SK-MEL-5 (cell line): ENCODE data around the gene SPTLC2. TPM values are rescaled to one million over a fixed set of nuclear protein-coding genes. Genes with fewer than 3 reads are reported as not detected.

Source experiments
- DNase-seq: peaks from one replicate; pipeline ENCODE4 v3.0.0-alpha.2; 2016; ENCODE audit warnings: low read depth, low spot score
- in situ Hi-C: cut with HindIII; loops from 2 replicates; pipeline ENCODE4 v1.10.0; 2016; ENCODE audit warnings: low sequenced_read_pairs, high pct_unique_total_duplicates, low pct_unique_long_range_greater_than_20kb
- total RNA-seq: library from RNA; depleted of rRNA; stranded (reverse); fragments of >200 nt; shearing (Covaris generic); gene quantifications from 2 replicates; pipeline ENCODE4 v1.2.3, GENCODE V29; 2014

Gene SPTLC2
- total RNA-seq, 1 experiment from 2014 or later, result 16.6 TPM

GRCh38 chr14:77502109-77502782 lies 114.2 kb downstream of the SPTLC2 start:
- in situ Hi-C loops, result no loop called here
- DNase-seq, result no peak

GRCh38 chr14:77498984-77499527 lies 117.4 kb downstream of the SPTLC2 start:
- in situ Hi-C loops, result no loop called here
- no peak for DNase-seq

GRCh38 chr14:77498120-77498979 lies 118.1 kb downstream of the SPTLC2 start, which contains the start of gene ISM2:
TSS of gene ISM2 (minus strand) at chr14:77498816. CDS start at chr14:77498793, 23 bp downstream.
- in situ Hi-C loops, result no loop called here
- no peak for DNase-seq

- no peak for DNase-seq
- in situ Hi-C loops, result no loop called here
Measured at GRCh38 chr14:77495334-77495733, 121.1 kb downstream of the SPTLC2 start.

DNA sequence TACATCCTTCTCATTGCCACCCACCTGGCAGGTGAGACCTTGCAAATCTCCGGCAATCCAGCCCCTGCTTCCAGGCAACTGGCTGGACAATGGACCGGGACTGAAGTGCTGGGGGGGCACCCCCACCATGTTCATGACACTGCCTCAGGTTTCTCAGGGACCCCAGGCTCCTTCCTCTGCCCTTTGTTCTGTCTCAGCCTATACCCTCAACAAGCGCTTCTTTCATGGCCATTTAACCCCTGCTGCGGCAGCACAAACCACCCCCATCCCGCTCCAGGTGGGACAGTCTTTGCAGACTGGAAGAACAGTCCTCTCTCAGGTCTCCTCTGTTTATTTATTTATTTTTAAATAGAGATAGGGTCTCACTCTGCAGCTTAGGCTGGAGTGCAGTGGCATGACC lies 125.4 kb downstream of the SPTLC2 start:
- DNase-seq, result no peak
- in situ Hi-C loops, result no loop called here

DNA sequence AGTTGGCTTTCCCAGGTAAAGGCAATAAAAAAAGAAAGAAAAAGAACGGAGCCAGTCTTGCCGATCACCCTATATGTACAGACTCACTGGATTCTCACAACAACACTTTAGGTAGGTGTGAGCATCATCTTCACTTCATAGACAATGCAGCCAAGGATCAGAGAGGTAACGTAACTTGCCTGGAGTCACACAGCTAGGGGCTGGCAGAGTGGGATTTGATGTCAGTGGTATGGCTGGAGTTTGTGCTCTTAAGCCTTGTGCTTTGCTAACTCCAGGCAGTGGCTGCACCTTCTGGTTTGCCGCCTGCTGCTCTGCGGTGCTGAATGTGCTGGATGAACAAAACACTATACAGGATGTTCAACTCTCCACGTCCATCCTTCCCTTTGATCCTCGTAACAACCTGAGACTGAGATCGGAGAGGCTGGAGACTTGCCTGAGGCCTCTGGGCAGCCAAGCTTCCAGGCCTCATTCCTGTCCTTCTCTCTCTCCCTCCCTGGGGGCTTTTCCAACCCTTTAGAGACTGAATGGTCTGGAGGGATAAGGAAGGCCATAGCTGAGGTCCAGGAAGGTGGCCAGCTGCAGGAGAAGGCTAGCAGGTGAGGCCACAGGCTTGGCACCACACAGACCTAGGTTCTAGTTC lies 126.0 kb downstream of the SPTLC2 start:
- in situ Hi-C loops, result no loop called here
- no peak for DNase-seq

DNA sequence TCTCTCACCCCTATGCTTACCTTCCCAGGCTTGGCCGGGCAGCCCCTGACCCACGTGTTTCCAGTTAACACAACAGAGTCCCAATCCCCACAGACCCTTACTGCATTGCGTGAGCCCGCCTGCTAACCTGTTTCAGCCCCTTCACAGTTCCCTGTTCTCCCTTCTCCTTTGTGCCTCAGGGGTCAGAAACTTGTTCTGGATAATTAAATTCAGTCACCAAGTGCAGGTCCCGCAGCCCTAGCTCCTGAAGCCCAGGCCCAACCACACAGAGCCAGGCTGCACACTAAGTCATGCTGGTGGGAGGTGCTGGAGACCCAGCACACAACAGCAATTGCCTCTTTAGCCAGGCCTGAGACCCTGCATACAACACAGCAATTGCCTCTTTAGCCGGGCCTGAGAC lies 127.4 kb downstream of the SPTLC2 start:
- in situ Hi-C loops, result no loop called here
- no peak for DNase-seq

DNA sequence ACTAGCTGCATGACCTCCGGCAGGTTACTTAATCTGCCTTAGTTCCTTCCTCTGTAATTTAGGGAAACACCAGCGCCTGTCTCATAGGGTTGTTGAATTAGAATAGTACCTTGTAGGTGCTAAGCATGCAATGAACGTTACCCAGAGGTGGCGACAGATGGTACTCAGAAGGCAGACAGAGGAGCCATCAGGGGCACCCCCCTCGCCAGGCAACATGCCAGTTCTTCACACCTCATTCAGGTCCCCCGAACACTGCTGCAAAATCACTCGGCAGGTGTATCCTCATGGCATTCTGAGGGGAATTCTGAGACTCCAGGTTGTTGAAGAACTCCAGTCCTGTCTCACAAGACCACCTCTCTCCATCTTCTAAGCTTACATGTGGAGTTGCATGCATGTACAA lies 127.9 kb downstream of the SPTLC2 start:
- DNase-seq, result no peak
- in situ Hi-C loops, result no loop called here

DNA sequence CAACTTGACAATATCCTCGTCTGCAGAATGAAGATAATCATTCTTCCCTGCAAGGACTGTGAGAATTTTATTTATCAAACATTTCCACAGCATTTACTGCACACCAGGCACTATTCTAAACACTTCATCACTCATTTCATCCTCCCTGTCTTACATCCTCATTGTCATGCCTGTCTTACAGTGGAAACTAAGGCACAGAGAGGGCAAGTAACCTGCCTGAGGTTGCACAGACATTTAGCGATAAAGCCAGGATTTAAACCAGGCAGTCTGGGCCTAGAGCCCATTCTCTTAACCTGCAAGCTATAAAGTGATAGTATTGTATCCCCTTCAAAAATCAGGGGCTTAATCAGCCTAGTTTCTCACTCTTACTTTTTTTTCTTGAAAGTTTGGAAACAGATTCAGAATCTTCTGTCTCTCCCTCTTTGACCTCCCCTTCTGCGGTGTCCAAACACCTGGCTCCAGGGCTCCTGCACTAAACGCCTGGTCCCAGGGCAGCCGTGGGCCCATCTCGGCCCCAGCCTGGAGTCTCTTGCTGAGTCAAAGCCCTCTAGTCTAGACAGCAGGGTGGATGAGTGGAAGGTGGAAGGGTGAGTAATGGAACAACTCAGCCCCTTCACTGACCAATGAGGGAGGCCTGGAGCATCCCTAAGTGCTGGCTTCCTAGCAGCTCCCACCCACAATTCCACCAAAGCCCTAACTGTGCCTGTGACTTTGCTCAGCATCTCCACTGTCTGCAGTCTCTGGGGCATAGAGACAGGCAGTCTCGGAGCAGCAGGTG lies 130.3 kb downstream of the SPTLC2 start:
- DNase-seq, result no peak
- in situ Hi-C loops, result no loop called here

DNA sequence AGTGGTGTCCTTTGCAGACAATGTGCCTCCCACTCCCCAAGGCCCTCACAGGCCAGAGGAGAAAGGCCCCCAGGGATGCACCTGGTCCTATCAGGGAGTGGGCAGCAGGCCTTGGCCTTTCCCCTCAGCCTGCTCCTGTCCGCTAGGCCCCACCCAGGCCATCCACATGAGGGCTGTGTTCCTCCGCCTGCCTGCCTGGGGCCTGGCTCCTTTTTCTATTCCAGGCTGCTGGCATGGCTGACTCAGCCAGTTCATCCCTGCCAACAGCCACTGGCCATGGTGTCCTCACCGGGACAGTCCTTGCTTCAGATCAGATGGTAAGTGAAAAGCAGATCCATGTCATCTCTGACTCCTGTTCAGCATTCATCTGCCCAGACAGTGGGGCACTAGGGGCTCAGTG lies 131.2 kb downstream of the SPTLC2 start:
- in situ Hi-C loops, result no loop called here
- no peak for DNase-seq

DNA sequence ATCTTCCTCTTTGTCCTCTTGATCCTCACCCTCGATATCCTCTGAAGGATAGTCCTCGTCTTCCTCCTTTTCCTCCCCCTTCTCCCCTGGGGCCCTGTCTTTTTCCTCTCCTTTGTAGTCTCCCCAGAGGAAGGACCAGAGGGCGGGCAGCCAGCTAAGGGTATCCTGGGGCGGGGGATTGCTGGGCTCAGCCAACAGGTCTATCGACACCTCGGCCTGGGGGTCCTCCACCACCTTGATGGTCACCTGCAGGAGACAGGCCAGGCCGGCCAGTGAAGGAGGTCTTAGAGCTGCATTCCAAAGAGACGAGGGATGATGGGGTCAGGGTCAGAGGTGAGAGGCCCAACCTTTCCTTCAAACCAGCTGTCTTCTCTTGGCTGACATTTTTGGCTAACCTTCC lies 134.0 kb downstream of the SPTLC2 start:
- in situ Hi-C loops, result no loop called here
- DNase-seq, result no peak

GRCh38 chr14:77478796-77479195 lies 137.6 kb downstream of the SPTLC2 start:
- no peak for DNase-seq
- in situ Hi-C loops, result no loop called here

GRCh38 chr14:77478029-77478428 lies 138.4 kb downstream of the SPTLC2 start:
- DNase-seq, result no peak
- in situ Hi-C loops, result no loop called here

DNA sequence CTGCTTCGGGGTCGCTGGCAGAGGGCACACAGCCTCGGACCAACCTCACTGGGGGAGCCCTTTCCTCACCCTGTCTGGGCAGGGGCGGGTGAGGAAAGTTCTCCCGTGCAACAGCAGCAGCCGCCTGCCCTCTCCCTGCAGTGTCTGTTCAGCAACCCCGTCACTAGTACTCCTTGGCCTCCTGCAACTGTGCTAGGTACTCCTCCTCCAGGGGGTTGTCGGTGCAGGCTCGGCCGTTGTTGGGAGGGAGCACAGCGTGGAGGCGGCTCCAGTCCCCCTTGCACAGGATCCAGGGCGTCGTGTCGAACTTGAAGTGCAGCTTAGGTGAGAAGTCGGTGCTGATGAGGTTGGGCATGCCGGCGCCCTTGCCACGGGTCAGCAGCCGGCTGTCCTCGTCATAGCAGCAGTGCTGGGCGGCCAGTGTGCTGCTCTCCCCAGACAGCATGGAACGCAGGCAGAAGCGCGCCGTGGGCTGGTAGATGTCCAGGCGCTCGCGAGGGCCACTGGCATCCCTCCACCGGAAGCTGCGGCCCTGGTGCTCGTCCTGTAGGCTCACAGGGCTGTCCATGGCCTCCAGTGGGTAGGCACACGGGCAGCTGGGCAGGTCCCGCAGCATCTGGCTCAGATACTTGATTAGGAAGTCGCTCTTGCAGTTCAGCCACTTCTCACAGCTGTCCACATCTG lies 140.9 kb downstream of the SPTLC2 start:
- in situ Hi-C loops, result no loop called here
- no peak for DNase-seq

- in situ Hi-C loops, result no loop called here
- DNase-seq, result no peak
Measured at GRCh38 chr14:77474479-77475177, 141.8 kb downstream of the SPTLC2 start.

GRCh38 chr14:77473921-77474320 lies 142.5 kb downstream of the SPTLC2 start:
- no peak for DNase-seq
- in situ Hi-C loops, result no loop called here
